HG02759 (cell line): ENCODE measurements around the gene MLPH.

ENCODE experiments used
- ATAC-seq: cut with Tn5 transposase; IDR thresholded peaks from one replicate; pipeline ENCODE4 v1.9.1; 2021; ENCODE audit warnings: mild to moderate bottlenecking, moderate library complexity; ENCODE audit not compliant: unreplicated experiment

MLPH gene

DNA sequence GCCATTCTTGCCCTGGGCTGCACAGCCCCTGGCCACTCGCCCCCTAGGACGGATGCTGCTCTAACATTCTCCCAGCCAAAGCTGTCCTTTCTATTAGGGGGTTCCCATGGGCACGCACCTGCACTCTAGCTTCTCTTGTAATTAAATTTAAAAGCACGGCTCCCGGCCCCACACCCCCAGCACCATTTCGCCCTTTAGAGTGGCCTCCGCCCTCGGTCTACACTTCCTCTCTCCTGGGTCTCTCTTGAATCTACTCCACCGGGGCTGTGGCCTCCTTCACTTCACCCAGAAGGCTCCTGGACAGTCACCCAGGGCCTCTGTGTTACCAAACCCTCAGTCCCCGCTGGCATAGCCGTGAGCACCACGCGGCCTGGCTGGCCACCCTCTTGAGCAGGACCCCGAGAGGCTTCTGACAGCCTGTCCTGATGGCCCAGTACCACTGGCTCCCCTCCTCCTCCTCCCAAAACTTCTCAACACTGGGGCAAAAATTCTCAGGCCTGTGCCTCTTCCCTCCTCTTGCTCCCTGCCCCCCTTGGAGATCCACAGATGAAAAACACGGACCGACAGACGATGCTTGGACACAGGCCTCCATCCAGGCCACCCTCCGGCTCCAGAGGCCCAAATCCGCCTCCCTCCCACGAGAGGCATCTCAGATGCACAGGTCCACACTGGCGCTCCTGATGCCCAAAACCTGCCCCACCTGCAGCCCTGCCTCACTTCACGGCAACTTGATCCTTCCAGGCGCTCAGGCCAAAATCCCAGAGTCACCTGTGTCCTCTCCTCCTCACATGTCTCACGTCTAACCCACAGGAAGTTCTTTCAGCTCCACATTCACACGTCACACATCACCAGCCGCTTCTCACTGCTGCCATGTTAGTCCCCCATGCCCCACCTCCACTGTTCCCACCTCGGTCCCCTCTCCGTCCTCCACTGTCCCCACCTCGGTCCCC is 110.4 kb downstream of the MLPH start:
- no peak for ATAC-seq

DNA sequence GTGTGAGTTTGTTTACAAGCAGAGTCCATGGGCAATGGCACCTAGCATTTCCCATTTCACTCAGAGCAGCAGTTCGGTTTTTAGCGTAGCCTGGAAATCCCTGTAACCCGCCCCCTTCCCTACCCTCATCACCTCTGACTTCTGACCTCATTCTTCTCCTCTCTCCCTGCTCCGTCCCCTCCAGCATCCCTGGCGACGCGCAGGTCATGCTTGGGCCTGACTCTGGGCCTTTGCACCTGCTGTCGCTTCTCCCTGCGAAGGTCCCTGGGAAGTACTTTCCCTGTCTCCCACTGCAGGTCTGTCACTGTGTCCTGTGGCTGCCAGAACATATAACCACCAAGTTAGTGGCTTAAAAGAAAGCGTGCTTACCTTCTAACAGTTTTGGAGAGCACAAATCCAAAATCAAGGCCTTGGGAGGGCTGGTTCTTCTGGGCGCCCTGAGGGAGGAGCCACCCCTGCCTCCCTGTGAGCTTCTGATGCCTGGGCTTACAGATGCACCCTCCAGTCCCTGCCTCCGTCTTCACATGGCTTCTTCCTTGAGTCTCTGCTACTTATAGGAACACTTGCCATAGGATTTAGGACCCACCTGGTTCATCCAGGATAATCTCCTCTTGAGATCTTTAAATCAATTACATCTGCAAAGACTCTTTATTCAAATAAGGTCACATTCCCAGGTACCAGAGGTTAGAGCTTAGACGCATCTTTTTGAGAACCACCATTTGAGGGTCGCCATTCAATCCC is 111.6 kb downstream of the MLPH start:
- ATAC-seq = no peak

DNA sequence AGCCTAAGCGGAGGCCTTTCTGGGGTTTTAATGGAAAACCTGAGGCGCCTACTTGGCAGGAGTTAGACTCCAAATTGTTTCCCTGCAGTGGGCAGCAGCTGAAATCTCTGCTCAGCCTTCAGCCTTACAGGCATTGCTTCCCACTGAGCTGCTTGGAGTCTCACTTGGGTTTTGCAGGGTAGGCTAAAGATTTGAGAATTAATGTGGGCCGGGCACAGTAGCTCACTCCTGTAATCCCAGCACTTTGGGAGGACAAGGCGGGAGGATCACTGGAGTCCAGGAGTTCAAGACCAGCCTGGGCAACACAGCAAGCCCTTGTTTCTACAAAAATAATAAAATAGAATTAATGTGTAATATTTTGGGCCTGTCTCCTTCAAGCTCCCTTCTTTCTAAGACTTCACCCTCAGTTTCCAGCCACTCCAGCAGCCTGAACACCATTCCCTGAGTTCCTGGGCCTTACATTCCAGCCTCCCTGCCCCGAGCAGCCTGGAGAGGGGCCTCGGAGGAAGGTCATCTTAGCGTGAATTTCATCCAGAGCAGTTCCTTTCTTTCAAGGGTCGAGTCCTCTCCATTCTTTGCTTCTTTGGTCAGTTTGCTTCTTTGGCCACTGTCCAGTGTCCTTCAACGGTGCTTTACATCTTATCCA is 112.5 kb downstream of the MLPH start:
- no peak for ATAC-seq

DNA sequence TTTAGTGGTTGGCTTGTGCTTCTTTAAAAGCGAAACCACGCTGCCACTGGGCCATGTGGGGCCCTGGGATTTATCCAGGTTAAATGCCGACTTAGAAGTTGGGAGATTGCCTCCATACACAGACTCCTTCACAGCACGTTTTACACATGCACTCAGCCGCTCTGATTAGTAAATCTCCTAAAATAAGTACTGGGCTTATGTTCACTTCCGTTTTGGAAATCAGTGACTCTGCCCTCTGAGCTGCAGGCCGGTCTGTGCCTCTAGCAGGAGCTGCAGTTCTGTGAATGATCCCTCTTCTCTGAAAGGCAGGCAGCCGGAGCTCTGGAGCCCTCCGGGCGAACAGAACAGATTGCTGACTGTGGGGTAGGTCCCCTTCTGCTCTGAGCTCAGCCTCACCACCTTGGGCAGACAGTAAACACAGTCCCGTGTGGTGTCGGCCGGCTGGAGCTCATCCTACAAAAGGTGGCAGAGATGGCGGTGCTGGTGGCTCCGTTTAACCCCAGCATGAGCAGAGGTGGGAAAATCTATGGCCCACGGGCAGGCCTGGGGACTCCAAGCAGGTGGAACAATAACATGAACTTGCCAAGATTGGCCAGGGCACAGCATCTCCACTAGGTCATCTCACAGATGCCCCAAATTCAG is 113.3 kb downstream of the MLPH start:
- ATAC-seq = no peak

DNA sequence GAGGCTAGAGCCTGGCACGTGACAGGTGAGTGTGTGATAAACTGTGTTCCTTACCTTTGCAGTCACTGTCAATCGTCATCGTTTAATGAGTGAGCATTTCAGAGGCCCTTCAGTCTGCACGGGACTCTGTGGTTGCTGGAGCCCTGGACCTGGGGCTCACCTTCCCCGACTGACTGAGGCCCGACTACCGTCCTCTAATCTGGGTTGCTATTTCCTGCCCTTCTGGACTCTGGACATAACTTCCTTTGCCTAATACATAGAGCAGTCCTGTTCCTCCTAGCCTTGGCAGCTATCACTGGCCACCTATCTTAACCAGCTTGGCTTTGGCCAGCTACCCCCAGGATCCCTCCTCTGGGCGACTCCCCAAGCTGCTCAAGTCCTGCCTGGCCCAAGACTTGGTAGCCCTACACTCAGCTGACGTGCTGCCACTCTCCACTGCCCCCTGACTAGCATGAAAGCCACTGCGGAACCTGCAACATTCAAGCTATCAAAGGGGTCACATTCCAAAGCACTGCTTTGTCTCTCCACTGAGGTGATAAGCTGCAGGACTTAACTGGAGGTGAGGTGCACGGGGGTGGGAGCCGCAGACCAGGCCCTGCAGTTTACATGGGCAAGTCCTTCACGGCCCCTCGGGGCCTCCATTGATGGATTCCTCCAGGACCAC is 114.5 kb downstream of the MLPH start:
- no peak for ATAC-seq

DNA sequence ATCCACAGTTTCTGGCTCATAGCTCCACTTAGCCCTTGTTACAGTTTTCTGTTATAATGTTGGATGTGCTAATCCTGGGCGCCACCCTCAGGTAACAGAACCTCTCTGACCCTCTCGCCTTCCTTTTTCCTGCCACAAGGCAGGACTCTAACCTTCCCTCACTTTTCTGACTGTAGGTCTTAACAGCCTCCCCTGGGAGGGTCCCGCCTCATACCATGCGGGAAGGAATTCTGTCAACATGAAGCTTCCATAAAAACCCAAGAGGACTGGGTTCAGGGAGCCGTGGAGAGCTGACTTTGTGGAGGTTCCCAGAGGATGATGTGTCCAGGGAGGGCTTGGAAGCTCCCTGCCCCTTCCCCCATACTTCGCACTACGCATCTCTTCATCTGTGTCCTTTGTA is 115.4 kb downstream of the MLPH start:
- ATAC-seq = no peak

DNA sequence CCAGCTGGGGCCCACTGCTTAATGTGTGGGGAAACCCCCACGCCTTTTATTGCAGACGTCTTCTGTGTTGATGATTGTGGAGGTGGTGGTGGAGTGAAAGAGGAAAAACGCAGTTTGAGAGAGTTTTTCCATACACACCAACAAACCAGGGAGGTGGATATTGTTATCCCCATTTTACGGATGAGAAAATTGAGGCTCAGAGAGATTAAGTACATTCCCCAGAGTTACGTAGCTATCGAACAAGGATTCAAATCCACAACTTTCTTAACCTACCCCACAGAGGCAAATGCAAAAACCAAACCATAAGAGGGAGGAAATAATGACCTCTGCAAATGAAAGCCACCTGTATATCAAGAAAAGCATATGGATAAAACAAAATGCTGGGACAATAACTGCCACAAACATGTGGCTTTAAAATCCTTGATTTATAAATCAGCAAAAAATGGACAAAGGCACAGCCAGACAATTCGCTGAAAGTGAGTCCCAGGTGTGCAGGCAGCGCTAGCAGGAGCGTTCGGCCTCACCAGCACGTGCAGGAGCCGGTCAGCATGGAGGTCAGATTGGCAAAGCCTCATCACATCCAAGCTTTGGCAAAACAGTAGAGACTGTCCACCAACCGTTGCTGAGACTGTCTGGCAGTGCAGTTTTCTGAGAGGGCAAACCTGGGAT is 116.1 kb downstream of the MLPH start:
- no peak for ATAC-seq

DNA sequence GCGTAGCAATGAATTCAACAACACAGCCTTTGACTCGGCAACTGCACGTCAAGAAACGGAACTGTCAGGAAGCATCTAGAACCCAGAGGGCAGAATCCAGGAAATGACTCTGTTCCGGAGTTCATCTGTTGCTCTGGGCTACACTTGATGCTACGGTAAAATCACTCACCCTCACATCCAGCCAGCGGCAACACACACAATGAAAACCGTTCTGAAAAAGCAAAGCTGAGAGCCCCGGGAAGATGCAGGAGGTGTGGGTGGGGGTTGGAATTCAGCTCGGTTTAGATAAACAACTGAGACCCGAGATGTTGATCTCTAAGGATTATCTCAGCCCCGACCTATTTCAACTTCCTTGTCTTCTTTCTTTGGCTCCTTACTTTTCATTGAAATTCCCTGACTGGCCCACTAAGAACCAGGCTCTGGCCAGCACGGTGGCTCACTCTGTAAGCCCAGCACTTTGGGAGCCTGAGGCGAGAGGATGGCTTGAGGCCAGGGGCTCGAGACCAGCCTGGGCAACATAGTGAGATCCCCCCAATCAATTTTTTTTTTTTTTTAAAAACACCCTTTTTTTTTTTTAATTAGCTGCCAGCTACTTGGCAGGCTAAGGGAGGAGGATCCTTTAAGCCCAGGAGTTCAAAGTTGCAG is 116.8 kb downstream of the MLPH start:
- no peak for ATAC-seq

DNA sequence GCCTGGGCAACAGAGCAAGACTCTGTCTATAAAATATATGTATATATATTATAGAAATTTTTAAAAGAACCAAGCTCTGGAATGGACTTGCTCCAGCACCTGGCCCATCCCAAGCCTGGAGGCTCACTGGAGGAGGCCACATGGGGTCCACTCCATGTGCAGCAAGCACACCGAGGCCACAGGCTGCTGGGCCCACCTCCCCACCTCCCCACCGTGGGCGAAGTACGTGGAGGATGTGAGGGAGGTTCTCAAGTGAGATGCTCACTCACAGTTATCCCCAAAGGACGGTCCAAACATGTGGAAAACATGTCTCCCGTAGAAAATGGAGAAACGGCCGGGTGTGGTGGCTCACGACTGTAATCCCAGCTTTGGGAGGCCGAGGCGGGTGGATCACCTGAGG is 117.3 kb downstream of the MLPH start:
- ATAC-seq = no peak
